ENCODE data around the gene TCEANC2. TPM values are rescaled to one million over a fixed set of nuclear protein-coding genes. Genes with fewer than 3 reads are reported as not detected.
"Not testable (repeated sequence)": the region's sequence is repeated elsewhere in the genome, so short reads cannot be mapped to it uniquely, and the experiment has no call there.

The TCEANC2 gene
- total RNA-seq, 2 donors from 2014 or later: 4.5 to 4.7 TPM

- Mint-ChIP-seq H3K27ac (no peak overlapping the region), H3K4me1 (peaks cover 23% of the 10 kb centered on the region), H3K27me3 (no peaks in the 10 kb centered on the region), H3K36me3 (ENCODE audit: low read depth) (peaks cover 12% of the 10 kb centered on the region), H3K4me3 (no peak overlapping the region)
- DNase-seq (peak; percentile 24 to 45 (median 26)), ATAC-seq (peak; percentile 75)
- no peaks in the 10 kb centered on the region for H3K9me3 ChIP-seq (ENCODE audit: control insufficient read depth, low read length, poor library complexity, severe bottlenecking)
These were observed 28.2 kb downstream of the TCEANC2 start for GRCh38 chr1:54081306-54082270.

- H3K4me1 Mint-ChIP-seq: peaks cover 14% of the 10 kb centered on the region
- H3K9me3 ChIP-seq (ENCODE audit: control insufficient read depth, low read length, poor library complexity, severe bottlenecking): no peaks in the 10 kb centered on the region
- ATAC-seq (no peak), DNase-seq (no peak)
- H3K4me3 Mint-ChIP-seq: no peak overlapping the region
- H3K27ac Mint-ChIP-seq: no peak overlapping the region
- peaks cover 7% of the 10 kb centered on the region for H3K36me3 Mint-ChIP-seq (ENCODE audit: low read depth)
- no peaks in the 10 kb centered on the region for H3K27me3 Mint-ChIP-seq
These were observed 31.4 kb downstream of the TCEANC2 start for GRCh38 chr1:54084794-54085193.

GRCh38 chr1:54086754-54087153 is 33.3 kb downstream of the TCEANC2 start:
- no peak overlapping the region for H3K4me3 Mint-ChIP-seq
- DNase-seq (no peak), ATAC-seq (no peak)
- peaks cover 10% of the 10 kb centered on the region for H3K36me3 Mint-ChIP-seq (ENCODE audit: low read depth)
- H3K27ac Mint-ChIP-seq: no peak overlapping the region
- no peaks in the 10 kb centered on the region for H3K9me3 ChIP-seq (ENCODE audit: control insufficient read depth, low read length, poor library complexity, severe bottlenecking)
- H3K27me3 Mint-ChIP-seq: no peaks in the 10 kb centered on the region
- peaks cover 11% of the 10 kb centered on the region for H3K4me1 Mint-ChIP-seq

- Mint-ChIP-seq H3K4me1 (peaks cover 8% of the 10 kb centered on the region), H3K36me3 (ENCODE audit: low read depth) (peaks cover 9% of the 10 kb centered on the region), H3K27ac (no peak overlapping the region), H3K27me3 (no peaks in the 10 kb centered on the region), H3K4me3 (no peak overlapping the region)
- no peak for DNase-seq
- ATAC-seq: no peak
- H3K9me3 ChIP-seq (ENCODE audit: control insufficient read depth, low read length, poor library complexity, severe bottlenecking): no peaks in the 10 kb centered on the region
These were observed 35.0 kb downstream of the TCEANC2 start for GRCh38 chr1:54088385-54088784.

GRCh38 chr1:54091666-54092065 is 38.3 kb downstream of the TCEANC2 start:
- DNase-seq (no peak), ATAC-seq (no peak)
- H3K4me3 Mint-ChIP-seq: no peak overlapping the region
- H3K27ac Mint-ChIP-seq: no peak overlapping the region
- no peaks in the 10 kb centered on the region for H3K9me3 ChIP-seq (ENCODE audit: control insufficient read depth, low read length, poor library complexity, severe bottlenecking)
- H3K27me3 Mint-ChIP-seq: no peaks in the 10 kb centered on the region
- H3K4me1 Mint-ChIP-seq: peaks cover 5% of the 10 kb centered on the region
- H3K36me3 Mint-ChIP-seq (ENCODE audit: low read depth): peaks cover 13% of the 10 kb centered on the region

- peaks cover 23% of the 10 kb centered on the region for H3K36me3 Mint-ChIP-seq (ENCODE audit: low read depth)
These were observed 40.8 kb downstream of the TCEANC2 start for GRCh38 chr1:54094001-54094729.

GRCh38 chr1:54094730-54095105 is 41.3 kb downstream of the TCEANC2 start:
- not testable (repeated sequence) for DNase-seq; H3K4me3 Mint-ChIP-seq; ATAC-seq; H3K9me3 ChIP-seq (ENCODE audit: control insufficient read depth, low read length, poor library complexity, severe bottlenecking); H3K27me3 Mint-ChIP-seq; H3K4me1 Mint-ChIP-seq
- Mint-ChIP-seq H3K36me3 (ENCODE audit: low read depth) (peaks cover 24% of the 10 kb centered on the region), H3K27ac (peak overlapping the region; percentile 60)

More at GRCh38 chr1:54094001-54094729, 40.8 kb downstream of the TCEANC2 start:
- ATAC-seq (no peak), DNase-seq (no peak)
- Mint-ChIP-seq H3K27me3 (no peaks in the 10 kb centered on the region), H3K4me3 (no peak overlapping the region), H3K4me1 (peaks cover 10% of the 10 kb centered on the region), H3K27ac (peak overlapping the region; percentile 60)
- no peaks in the 10 kb centered on the region for H3K9me3 ChIP-seq (ENCODE audit: control insufficient read depth, low read length, poor library complexity, severe bottlenecking)

GRCh38 chr1:54095546-54096226 is 42.3 kb downstream of the TCEANC2 start:
- ATAC-seq: no peak
- peaks cover 28% of the 10 kb centered on the region for H3K36me3 Mint-ChIP-seq (ENCODE audit: low read depth)
- no peak for DNase-seq

GRCh38 chr1:54096227-54096876 is 42.9 kb downstream of the TCEANC2 start:
- H3K4me3 Mint-ChIP-seq: no peak overlapping the region
- H3K4me1 Mint-ChIP-seq: peaks cover 10% of the 10 kb centered on the region
- H3K27me3 Mint-ChIP-seq: no peaks in the 10 kb centered on the region
- DNase-seq (no peak), ATAC-seq (no peak)
- H3K36me3 Mint-ChIP-seq (ENCODE audit: low read depth): peaks cover 28% of the 10 kb centered on the region
- H3K27ac Mint-ChIP-seq: no peak overlapping the region
- H3K9me3 ChIP-seq (ENCODE audit: control insufficient read depth, low read length, poor library complexity, severe bottlenecking): no peaks in the 10 kb centered on the region

More at GRCh38 chr1:54095546-54096226, 42.3 kb downstream of the TCEANC2 start:
- no peak overlapping the region for H3K4me3 Mint-ChIP-seq
- peak overlapping the region; percentile 60 for H3K27ac Mint-ChIP-seq
- peaks cover 10% of the 10 kb centered on the region for H3K4me1 Mint-ChIP-seq
- H3K9me3 ChIP-seq (ENCODE audit: control insufficient read depth, low read length, poor library complexity, severe bottlenecking): no peaks in the 10 kb centered on the region
- H3K27me3 Mint-ChIP-seq: no peaks in the 10 kb centered on the region

GRCh38 chr1:54096877-54097240 is 43.5 kb downstream of the TCEANC2 start:
- H3K27me3 Mint-ChIP-seq: no peaks in the 10 kb centered on the region
- no peak overlapping the region for H3K4me3 Mint-ChIP-seq
- peaks cover 10% of the 10 kb centered on the region for H3K4me1 Mint-ChIP-seq
- H3K9me3 ChIP-seq (ENCODE audit: control insufficient read depth, low read length, poor library complexity, severe bottlenecking): no peaks in the 10 kb centered on the region
- ATAC-seq (no peak), DNase-seq (no peak)
- H3K36me3 Mint-ChIP-seq (ENCODE audit: low read depth): peaks cover 25% of the 10 kb centered on the region
- H3K27ac Mint-ChIP-seq: no peak overlapping the region

- Mint-ChIP-seq H3K4me3 (no peak overlapping the region), H3K36me3 (ENCODE audit: low read depth) (peaks cover 18% of the 10 kb centered on the region), H3K27me3 (no peaks in the 10 kb centered on the region), H3K4me1 (peaks cover 7% of the 10 kb centered on the region), H3K27ac (no peak overlapping the region)
- H3K9me3 ChIP-seq (ENCODE audit: control insufficient read depth, low read length, poor library complexity, severe bottlenecking): no peaks in the 10 kb centered on the region
- DNase-seq: no peak
- ATAC-seq: no peak
These were observed 45.7 kb downstream of the TCEANC2 start for GRCh38 chr1:54099061-54099610.

- peaks cover 18% of the 10 kb centered on the region for H3K36me3 Mint-ChIP-seq (ENCODE audit: low read depth)
- DNase-seq (no peak), ATAC-seq (no peak)
- H3K4me3 Mint-ChIP-seq: no peak overlapping the region
- H3K27me3 Mint-ChIP-seq: no peaks in the 10 kb centered on the region
- peak overlapping the region; percentile 32 for H3K27ac Mint-ChIP-seq
- peaks cover 7% of the 10 kb centered on the region for H3K4me1 Mint-ChIP-seq
- H3K9me3 ChIP-seq (ENCODE audit: control insufficient read depth, low read length, poor library complexity, severe bottlenecking): no peaks in the 10 kb centered on the region
These were observed 47.1 kb downstream of the TCEANC2 start for GRCh38 chr1:54100500-54100899.

Data from T-helper 17 cell (primary cell).